Bronchial epithelial cell (primary cell): Measurements from ENCODE around the gene VKORC1L1. TPM values are rescaled to one million over a fixed set of nuclear protein-coding genes. Genes with fewer than 3 reads are reported as not detected.
A peak's percentile ranks its signal among the peaks of the same experiment; 100 is the strongest.
"Not testable (repeated sequence)": the region's sequence is repeated elsewhere in the genome, so short reads cannot be mapped to it uniquely, and the experiment has no call there.

Source experiments
- DNase-seq: peaks from one replicate; pipeline ENCODE4 v3.0.0-alpha.2; 2010; ENCODE audit warnings: low read depth
- FAIRE-seq: peaks from 2 replicates; lab custom pipeline; 2011; peaks lifted over from hg19 to GRCh38; lab: Jason Lieb, UNC
- H3K27me3 ChIP-seq: 2 replicates; pipeline ENCODE4 v1.5.1; 2011; ENCODE audit warnings: low read length; ENCODE audit not compliant: control insufficient read depth, insufficient read depth
- H3K36me3 ChIP-seq: 2 replicates; pipeline ENCODE4 v1.5.1; 2011; ENCODE audit warnings: low read length; ENCODE audit not compliant: control insufficient read depth, insufficient read depth
- H3K4me3 ChIP-seq: 2 replicates; pipeline ENCODE4 v1.5.1; 2011; ENCODE audit warnings: mild to moderate bottlenecking, low read depth, low read length, control low read depth
- CTCF ChIP-seq: IDR thresholded peaks from 2 replicates; pipeline ENCODE4 v1.5.1; 2011; ENCODE audit warnings: mild to moderate bottlenecking, moderate library complexity, low read length, control low read depth, inconsistent platforms; ENCODE audit not compliant: insufficient read depth, severe bottlenecking
- total RNA-seq: library from RNA; depleted of rRNA; stranded (reverse); fragments of >200 nt; gene quantifications from 2 replicates; pipeline ENCODE4 v1.2.1, GENCODE V29; 2014

VKORC1L1 gene
- total RNA-seq, 1 donor from 2014 or later: 11.6 TPM

DNA sequence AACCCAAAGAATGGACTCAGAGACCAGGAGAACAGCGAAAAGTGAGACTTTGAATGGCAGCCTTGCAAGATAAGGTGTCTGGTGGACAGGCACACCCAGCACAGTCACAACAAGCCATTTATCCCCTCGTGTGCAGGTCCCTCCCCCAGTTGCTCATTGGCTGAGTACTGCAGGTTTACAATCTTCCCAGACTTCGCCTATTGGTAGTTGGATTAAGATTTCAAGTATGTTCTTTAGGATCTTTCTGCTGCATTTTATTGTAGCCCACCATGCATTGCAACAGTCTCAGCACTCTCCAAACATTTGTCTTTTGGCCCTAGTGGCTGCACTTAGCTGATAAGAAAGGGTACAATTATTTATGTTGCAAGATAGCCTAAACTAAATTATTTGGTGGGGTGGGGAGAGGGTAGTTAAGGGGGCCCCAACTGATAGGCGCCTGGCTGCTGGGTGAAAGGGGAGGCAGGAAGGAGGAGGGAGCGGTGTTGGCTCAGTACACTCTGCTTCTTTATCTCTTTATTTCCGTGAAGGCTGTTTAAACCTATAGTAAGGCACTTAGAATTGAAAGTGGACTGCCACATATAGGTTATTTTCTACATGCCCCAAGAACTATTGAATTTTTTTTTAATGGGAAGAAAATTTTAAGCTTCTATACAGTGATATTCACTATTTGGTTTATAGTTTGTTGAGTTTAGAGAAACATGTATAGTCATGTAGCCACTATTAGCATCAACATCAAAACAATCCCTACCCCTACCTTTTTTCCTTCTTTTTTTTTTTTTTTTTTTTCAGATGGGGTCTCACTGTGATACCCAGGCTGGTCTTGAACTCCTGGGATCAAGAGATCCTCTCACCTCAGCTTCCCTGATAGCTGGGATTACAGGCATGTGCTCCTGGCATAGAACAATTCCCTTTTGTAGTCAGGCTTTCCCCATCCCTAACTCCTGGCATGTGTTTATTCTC, 54.9 kb downstream of the VKORC1L1 start:
- TF ChIP-seq CTCF: no peak
- no peaks in the 10 kb centered on the region for H3K27me3 ChIP-seq
- no peak overlapping the region for H3K4me3 ChIP-seq
- no peak for FAIRE-seq
- no peaks in the 10 kb centered on the region for H3K36me3 ChIP-seq
- DNase-seq: no peak

- FAIRE-seq (no peak), DNase-seq (no peak)
- Histone ChIP-seq H3K27me3 (no peaks in the 10 kb centered on the region), H3K36me3 (no peaks in the 10 kb centered on the region), H3K4me3 (no peak overlapping the region)
- TF ChIP-seq CTCF: no peak
These were observed 58.8 kb downstream of the VKORC1L1 start for GRCh38 chr7:65931685-65932084.

DNA sequence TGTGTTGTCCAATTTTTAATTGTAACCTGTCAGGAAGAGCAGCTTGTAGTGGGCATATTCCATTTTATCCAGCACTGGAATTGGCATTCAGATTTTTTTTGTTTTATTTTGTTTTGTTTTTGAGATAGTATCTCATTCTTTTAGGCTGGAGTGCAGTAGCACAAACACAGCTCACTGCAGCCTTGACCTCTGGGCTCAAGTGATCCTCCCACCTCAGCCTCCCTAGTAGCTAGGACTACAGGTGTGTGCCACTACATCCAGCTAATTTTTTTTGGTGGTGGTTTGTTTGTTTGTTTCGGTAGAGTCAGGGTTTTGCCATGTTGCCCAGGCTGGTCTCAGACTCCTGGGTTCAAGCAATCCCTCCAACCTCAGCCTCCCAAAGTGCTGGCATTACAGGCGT, 64.4 kb downstream of the VKORC1L1 start:
- FAIRE-seq: no peak
- TF ChIP-seq CTCF: no peak
- H3K36me3 ChIP-seq: no peaks in the 10 kb centered on the region

GRCh38 chr7:65938336-65938895, 65.5 kb downstream of the VKORC1L1 start:
- no peak overlapping the region for H3K4me3 ChIP-seq
- no peaks in the 10 kb centered on the region for H3K27me3 ChIP-seq
- no peak for DNase-seq
- no peak for FAIRE-seq
- TF ChIP-seq CTCF: no peak
- H3K36me3 ChIP-seq: no peaks in the 10 kb centered on the region

More for the DNA sequence above, 64.4 kb downstream of the VKORC1L1 start:
- Histone ChIP-seq H3K27me3 (no peaks in the 10 kb centered on the region), H3K4me3 (no peak overlapping the region)
- no peak for DNase-seq

GRCh38 chr7:65945787-65946186, 72.9 kb downstream of the VKORC1L1 start:
- not testable (repeated sequence) for H3K4me3 ChIP-seq, H3K36me3 ChIP-seq, DNase-seq, FAIRE-seq, H3K27me3 ChIP-seq

DNA sequence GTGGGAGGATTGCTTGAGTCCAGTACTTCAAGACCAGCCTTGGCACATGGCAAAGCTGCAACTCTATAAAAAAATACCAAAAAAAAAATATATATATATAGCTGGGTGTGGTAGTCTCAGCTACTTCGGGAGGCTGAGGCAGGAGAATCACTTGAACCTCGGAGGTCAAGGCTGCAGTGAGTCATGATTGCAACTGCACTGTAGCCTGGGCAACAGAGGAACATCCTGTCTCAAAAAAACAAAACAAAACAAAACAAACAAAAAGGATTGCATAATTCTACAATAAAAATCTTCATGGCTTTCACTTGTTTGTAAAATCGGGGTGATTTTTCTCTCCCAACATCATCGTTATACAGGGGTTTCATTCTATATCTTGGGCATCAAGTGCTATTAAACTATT, 74.0 kb downstream of the VKORC1L1 start:
- Histone ChIP-seq H3K4me3 (no peak overlapping the region), H3K27me3 (no peaks in the 10 kb centered on the region), H3K36me3 (no peaks in the 10 kb centered on the region)
- TF ChIP-seq CTCF: no peak
- FAIRE-seq (no peak), DNase-seq (peak; percentile 60)
